Tongue (tissue), 2 donors: ENCODE measurements around the gene ALDH8A1. TPM values are rescaled to one million over a fixed set of nuclear protein-coding genes. Genes with fewer than 3 reads are reported as not detected.

Source experiments
- DNase-seq: peaks from one replicate; pipeline ENCODE4 v3.0.0-alpha.2; 2015
- total RNA-seq: library from RNA; depleted of rRNA; stranded (reverse); fragments of >200 nt; gene quantifications from one replicate; pipeline ENCODE4 v1.2.3, GENCODE V29; 2014

ALDH8A1 gene
- total RNA-seq, 1 donor from 2014 or later, result not detected

- no peak for DNase-seq
These were observed 79.0 kb downstream of the ALDH8A1 start for GRCh38 chr6:134870677-134871498.

GRCh38 chr6:134868812-134869211, 81.1 kb downstream of the ALDH8A1 start:
- no peak for DNase-seq

Other genes starting within 250 kb of the ALDH8A1 start
- 98.5 TPM for gene HBS1L, start 104.7 kb upstream of the ALDH8A1 start, total RNA-seq
- gene MYB, start 231.2 kb upstream of the ALDH8A1 start, total RNA-seq, result 1.3 TPM